GM12875 (cell line): ENCODE data around the gene LMF2.

Source experiments
- H3K4me3 ChIP-seq: one replicate; pipeline ENCODE4 v1.5.1; 2011; ENCODE audit warnings: low read depth, low read length, control low read depth
- TF ChIP-seq, protein P1 (sequence below): IDR thresholded peaks from 2 replicates; pipeline ENCODE4 v1.5.1; 2011; ENCODE audit warnings: low read depth, mild to moderate bottlenecking, control low read depth, inconsistent platforms, low read length, moderate library complexity, borderline replicate concordance; ENCODE audit not compliant: insufficient read depth

Gene LMF2, protein sequence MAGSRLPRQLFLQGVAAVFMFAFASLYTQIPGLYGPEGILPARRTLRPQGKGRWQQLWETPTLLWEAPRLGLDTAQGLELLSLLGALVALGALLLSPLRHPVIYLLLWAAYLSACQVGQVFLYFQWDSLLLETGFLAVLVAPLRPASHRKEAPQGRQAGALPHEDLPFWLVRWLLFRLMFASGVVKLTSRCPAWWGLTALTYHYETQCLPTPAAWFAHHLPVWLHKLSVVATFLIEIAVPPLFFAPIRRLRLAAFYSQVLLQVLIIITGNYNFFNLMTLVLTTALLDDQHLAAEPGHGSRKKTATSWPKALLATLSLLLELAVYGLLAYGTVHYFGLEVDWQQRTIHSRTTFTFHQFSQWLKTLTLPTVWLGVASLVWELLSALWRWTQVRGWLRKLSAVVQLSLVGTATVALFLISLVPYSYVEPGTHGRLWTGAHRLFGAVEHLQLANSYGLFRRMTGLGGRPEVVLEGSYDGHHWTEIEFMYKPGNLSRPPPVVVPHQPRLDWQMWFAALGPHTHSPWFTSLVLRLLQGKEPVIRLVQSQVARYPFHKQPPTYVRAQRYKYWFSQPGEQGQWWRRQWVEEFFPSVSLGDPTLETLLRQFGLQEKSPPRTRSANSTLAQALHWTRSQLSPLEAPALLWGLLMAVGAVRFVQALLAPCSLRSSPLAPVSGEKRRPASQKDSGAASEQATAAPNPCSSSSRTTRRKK

DNA sequence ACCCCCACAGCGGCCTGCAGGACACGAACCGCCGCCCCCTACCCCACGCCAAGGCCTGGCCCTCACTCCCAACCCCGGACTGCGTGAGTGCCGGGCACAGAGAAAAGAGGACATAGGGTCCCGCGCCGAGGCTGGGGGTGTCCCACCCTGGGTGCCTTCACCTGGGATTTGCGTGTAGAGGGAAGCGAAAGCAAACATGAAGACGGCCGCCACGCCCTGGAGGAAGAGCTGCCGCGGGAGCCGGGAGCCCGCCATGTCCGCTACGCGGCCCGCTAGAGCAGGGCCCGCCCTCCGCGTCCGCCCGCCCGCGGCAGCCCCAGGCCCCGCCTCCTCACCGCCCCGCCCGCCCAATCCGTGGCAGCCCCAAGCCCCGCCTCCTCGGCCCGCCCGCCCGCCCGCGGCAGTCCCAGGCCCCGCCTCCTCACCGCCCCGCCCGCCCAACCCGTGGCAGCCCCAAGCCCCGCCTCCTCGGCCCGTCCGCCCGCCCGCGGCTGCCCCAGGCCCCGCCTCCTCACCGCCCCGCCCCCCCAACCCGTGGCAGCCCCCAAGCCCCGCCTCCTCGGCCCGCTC, at the start of gene LMF2:
LMF2 (minus strand) TSS at position 282 of the 570 bp plus-strand sequence; CDS start at position 255, 27 bp downstream.
- TF ChIP-seq, protein P1, sequence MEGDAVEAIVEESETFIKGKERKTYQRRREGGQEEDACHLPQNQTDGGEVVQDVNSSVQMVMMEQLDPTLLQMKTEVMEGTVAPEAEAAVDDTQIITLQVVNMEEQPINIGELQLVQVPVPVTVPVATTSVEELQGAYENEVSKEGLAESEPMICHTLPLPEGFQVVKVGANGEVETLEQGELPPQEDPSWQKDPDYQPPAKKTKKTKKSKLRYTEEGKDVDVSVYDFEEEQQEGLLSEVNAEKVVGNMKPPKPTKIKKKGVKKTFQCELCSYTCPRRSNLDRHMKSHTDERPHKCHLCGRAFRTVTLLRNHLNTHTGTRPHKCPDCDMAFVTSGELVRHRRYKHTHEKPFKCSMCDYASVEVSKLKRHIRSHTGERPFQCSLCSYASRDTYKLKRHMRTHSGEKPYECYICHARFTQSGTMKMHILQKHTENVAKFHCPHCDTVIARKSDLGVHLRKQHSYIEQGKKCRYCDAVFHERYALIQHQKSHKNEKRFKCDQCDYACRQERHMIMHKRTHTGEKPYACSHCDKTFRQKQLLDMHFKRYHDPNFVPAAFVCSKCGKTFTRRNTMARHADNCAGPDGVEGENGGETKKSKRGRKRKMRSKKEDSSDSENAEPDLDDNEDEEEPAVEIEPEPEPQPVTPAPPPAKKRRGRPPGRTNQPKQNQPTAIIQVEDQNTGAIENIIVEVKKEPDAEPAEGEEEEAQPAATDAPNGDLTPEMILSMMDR = no peak

DNA sequence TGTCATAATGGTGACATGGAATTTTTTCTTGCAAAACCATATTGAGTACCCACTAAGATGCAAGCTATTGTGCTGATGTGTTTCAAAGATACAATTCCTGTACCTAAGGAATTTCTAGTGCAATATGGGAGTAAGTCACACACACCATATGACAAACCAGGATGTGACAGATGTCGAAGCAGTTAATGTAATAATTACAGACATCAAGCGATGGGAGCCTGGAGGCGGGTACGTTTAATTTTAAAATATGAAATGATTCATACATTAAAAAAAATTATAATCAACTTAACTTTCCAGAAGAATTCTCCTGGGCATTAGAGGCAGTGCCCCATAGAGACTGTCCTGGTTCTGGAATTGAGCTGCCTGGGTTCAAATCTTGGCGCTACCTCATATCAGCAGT, 49.2 kb upstream of the LMF2 start:
- TF ChIP-seq, protein P1 = no peak

More for the DNA sequence above, at the start of gene LMF2:
- H3K4me3 ChIP-seq = peak within 1 kb of the TSS; percentile 96

DNA sequence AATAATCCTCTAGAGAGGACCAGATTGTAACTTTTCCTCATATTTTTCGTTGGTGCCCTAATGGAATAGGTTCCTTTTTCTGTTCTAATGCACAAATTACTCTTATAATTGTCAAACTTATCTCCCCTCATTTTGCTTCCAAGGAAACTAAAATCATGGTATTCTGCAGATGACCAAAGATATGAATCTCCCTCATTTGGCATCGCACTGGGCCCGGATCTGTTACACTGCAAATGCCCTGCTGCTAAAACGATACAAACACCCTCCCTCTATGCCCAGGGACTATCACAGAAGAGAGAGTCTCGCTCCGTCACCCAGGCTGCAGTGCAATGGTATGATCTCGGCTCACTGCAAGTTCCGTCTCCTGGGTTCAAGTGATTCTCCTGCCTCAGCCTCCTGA, 45.8 kb upstream of the LMF2 start:
- TF ChIP-seq, protein P1 = no peak
- H3K4me3 ChIP-seq = no peak overlapping the region

More for the DNA sequence above, 49.2 kb upstream of the LMF2 start:
- H3K4me3 ChIP-seq = no peak overlapping the region

DNA sequence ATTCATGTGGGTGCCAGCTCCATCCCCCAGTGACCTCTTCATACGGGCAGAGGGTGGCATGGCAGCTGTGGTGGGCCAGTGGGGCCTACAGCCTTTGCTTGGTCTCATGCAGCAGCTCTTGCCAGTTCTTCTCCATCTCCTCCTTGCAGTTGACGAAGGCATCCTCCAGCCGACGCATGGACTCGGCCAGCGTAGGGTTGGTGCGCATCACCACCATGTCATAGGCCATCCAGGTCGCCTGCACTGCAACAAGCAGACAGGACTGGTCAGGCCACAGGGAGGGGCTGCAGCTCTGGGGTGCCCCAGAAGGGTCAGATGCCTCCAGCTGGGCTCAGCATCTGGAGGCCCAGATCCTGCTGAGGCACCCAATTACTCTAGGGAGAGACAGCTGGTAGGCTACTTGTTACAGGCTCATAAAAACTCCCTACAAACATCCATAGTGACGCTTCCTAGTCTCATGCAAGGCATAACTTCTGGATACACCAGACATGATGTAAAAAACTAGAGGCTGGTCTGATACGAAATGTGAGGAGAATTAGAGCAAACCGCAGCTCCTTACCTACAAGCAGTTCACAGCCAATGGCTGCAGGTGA, 43.8 kb upstream of the LMF2 start:
- TF ChIP-seq, protein P1 = no peak
- H3K4me3 ChIP-seq = no peak overlapping the region

DNA sequence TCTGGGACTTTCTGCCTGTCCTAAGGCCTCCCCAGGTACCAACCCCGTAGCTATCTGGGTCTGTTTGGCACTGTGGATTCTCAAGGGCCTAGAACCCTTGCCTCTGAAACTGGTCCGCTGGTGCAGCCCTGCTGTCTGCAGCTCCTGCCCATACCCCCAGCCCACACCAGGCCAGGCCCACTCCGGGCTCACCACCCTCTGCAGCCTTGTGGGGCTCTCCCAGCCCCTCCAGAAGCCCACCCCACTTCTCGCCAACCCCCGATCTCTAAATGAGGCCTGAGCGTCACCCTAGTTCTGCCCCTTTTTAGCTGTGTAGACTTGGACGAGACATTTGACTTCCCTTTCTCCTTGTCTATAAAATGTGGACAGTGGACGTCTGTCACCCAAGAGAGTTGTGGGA, 42.9 kb upstream of the LMF2 start:
- TF ChIP-seq, protein P1 = no peak
- no peak overlapping the region for H3K4me3 ChIP-seq

DNA sequence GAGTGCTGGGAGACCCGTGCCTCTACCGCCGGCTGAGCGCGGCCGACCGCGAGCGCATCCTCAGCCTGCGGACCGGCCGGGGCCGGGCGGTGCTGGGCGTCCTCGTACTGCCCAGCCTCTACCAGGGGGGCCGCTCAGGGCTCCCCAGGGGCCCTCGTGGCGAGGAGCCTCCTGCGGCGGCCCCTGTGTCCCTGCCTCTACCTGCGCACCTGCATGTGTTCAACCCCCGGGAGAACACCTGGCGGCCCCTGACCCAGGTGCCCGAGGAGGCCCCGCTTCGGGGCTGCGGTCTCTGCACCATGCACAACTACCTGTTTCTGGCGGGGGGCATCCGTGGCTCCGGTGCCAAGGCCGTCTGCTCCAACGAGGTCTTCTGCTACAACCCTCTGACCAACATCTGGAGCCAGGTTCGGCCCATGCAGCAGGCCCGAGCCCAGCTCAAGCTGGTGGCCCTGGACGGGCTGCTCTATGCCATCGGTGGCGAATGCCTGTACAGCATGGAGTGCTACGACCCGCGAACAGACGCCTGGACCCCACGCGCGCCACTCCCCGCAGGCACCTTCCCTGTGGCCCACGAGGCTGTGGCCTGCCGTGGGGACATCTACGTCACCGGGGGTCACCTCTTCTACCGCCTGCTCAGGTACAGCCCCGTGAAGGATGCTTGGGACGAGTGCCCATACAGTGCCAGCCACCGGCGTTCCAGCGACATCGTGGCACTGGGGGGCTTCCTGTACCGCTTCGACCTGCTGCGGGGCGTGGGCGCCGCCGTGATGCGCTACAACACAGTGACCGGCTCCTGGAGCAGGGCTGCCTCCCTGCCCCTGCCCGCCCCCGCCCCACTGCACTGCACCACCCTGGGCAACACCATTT, 41.7 kb upstream of the LMF2 start:
- TF ChIP-seq, protein P1 = no peak
- H3K4me3 ChIP-seq = peak overlapping the region; percentile 56
